Keratinocyte (primary cell): ENCODE measurements around the gene FAM110A. TPM values are rescaled to one million over a fixed set of nuclear protein-coding genes. Genes with fewer than 3 reads are reported as not detected.
A peak's percentile ranks its signal among the peaks of the same experiment; 100 is the strongest.

Source experiments
- DNase-seq: peaks from one replicate; pipeline ENCODE4 v3.0.0-alpha.2; 2011; ENCODE audit warnings: low read depth, missing footprints, low spot score
- FAIRE-seq: peaks from 2 replicates; lab custom pipeline; 2011; peaks lifted over from hg19 to GRCh38; lab: Jason Lieb, UNC
- H2AFZ ChIP-seq: 2 replicates; pipeline ENCODE4 v1.6.0; 2012; ENCODE audit warnings: low read length, control low read depth, inconsistent platforms; ENCODE audit not compliant: control insufficient read depth
- H3K27ac ChIP-seq: 2 replicates; pipeline ENCODE4 v1.5.1; 2011; ENCODE audit warnings: low read length; ENCODE audit not compliant: control insufficient read depth, insufficient read depth
- H3K27me3 ChIP-seq: 3 replicates; pipeline ENCODE4 v1.6.0; 2011; ENCODE audit warnings: low read length; ENCODE audit not compliant: control insufficient read depth, insufficient read depth; ENCODE audit errors: extremely low read depth
- H3K36me3 ChIP-seq, 2 experiments: 2 replicates in 1 of 2; 3 replicates in 1 of 2; pipeline ENCODE4 v1.5.1; 2011; ENCODE audit warnings: low read length in 2 of 2, mild to moderate bottlenecking in 1 of 2; ENCODE audit not compliant: control insufficient read depth in 2 of 2, insufficient read depth in 2 of 2; ENCODE audit errors: extremely low read depth in 1 of 2
- H3K4me1 ChIP-seq: 3 replicates; pipeline ENCODE4 v1.5.1; 2011; ENCODE audit warnings: low read length; ENCODE audit not compliant: control insufficient read depth, insufficient read depth; ENCODE audit errors: extremely low read depth
- H3K4me2 ChIP-seq: 3 replicates; pipeline ENCODE4 v1.6.0; 2011; ENCODE audit warnings: low read depth, low read length; ENCODE audit not compliant: control insufficient read depth, insufficient read depth; ENCODE audit errors: extremely low read depth
- H3K4me3 ChIP-seq, 3 experiments: fragments of 200-600 bp in 1 of 3; sonication (generic) in 1 of 3; 2 replicates in 2 of 3; 3 replicates in 1 of 3; pipeline ENCODE4 v1.5.1; 2011 to 2016; ENCODE audit warnings: low read length in 3 of 3, mild to moderate bottlenecking in 3 of 3, control low read depth in 2 of 3, inconsistent platforms in 1 of 3, low read depth in 1 of 3, mixed read lengths in 1 of 3, mixed run types in 1 of 3, moderate library complexity in 1 of 3; ENCODE audit not compliant: control insufficient read depth in 2 of 3, insufficient read depth in 2 of 3; ENCODE audit errors: extremely low read depth in 1 of 3
- H3K79me2 ChIP-seq: 2 replicates; pipeline ENCODE4 v1.6.0; 2012; ENCODE audit warnings: low read length; ENCODE audit not compliant: control insufficient read depth, insufficient read depth
- H3K9ac ChIP-seq: 3 replicates; pipeline ENCODE4 v1.6.0; 2011; ENCODE audit warnings: low read length; ENCODE audit not compliant: control insufficient read depth, insufficient read depth; ENCODE audit errors: extremely low read depth
- H3K9me1 ChIP-seq: 3 replicates; pipeline ENCODE4 v1.6.0; 2011; ENCODE audit warnings: low read length; ENCODE audit not compliant: control insufficient read depth, insufficient read depth; ENCODE audit errors: extremely low read depth
- H3K9me3 ChIP-seq: 2 replicates; pipeline ENCODE4 v1.5.1; 2012; ENCODE audit warnings: low read depth, low read length; ENCODE audit not compliant: control insufficient read depth
- H4K20me1 ChIP-seq: 3 replicates; pipeline ENCODE4 v1.6.0; 2011; ENCODE audit warnings: low read length; ENCODE audit not compliant: control insufficient read depth, insufficient read depth; ENCODE audit errors: extremely low read depth
- CTCF ChIP-seq, 3 experiments: IDR thresholded peaks in 1 of 3; conservative IDR thresholded peaks in 1 of 3; optimal IDR thresholded peaks in 1 of 3; 2 replicates in 2 of 3; 3 replicates in 1 of 3; pipeline versions ENCODE3 to v1.5.1; 2011; ENCODE audit warnings: low read length in 3 of 3, mild to moderate bottlenecking in 3 of 3, moderate library complexity in 2 of 3, control low read depth in 1 of 3, inconsistent platforms in 1 of 3; ENCODE audit not compliant: insufficient read depth in 2 of 3; ENCODE audit errors: extremely low read depth in 1 of 3
- EZH2 ChIP-seq: IDR thresholded peaks from one replicate; pipeline ENCODE4 v1.6.1; 2012; ENCODE audit warnings: inconsistent platforms, mild to moderate bottlenecking, low read length, moderate library complexity
- dilution Hi-C: fragments of 300-500 bp; cut with MboI; formaldehyde crosslinking; loops from one replicate; pipeline ENCODE4 v1.7.0; 2020; ENCODE audit warnings: low sequenced_read_pairs; ENCODE audit not compliant: extremely low pct_ligation_motif_present
- polyA plus RNA-seq, 5 experiments: library from polyadenylated mRNA; depleted of rRNA in 3 of 5; stranded (reverse) in 3 of 5; stranded (forward) in 1 of 5; unstranded in 1 of 5; fragments of >200 nt; gene quantifications; 1 replicate in 1 of 5; 2 replicates in 3 of 5; 3 replicates in 1 of 5; pipeline versions ENCODE4 v1.2.1 to v1.2.3, GENCODE V29; 2011 to 2012; ENCODE audit warnings: missing spikeins in 2 of 5, low read depth in 1 of 5, low replicate concordance in 1 of 5

The FAM110A gene
- polyA plus RNA-seq, 1 donor (not counting 4 experiments of a cell fraction or from before 2014, with no cell fraction given) = 12.3 TPM

GRCh38 chr20:815914-816606, 17.5 kb upstream of the FAM110A start:
- H3K4me2 ChIP-seq = no peak overlapping the region
- H4K20me1 ChIP-seq = no peaks in the 10 kb centered on the region
- H3K27me3 ChIP-seq = peaks cover 9% of the 10 kb centered on the region
- H3K4me3 ChIP-seq = no peak overlapping the region
- no peak overlapping the region for H3K27ac ChIP-seq
- H3K79me2 ChIP-seq = no peaks in the 10 kb centered on the region
- no peaks in the 10 kb centered on the region for H3K9me1 ChIP-seq
- H3K4me1 ChIP-seq = no peaks in the 10 kb centered on the region
- FAIRE-seq = peak; percentile 64
- no peaks in the 10 kb centered on the region for H3K36me3 ChIP-seq
- no peaks in the 10 kb centered on the region for H3K9me3 ChIP-seq
- H3K9ac ChIP-seq = no peak overlapping the region
- DNase-seq = no peak
- dilution Hi-C loops = no loop called here
- no peak overlapping the region for H2AFZ ChIP-seq
- TF ChIP-seq CTCF (optimal IDR thresholded peaks at IDR 0.05 in 1 of 3, IDR thresholded peaks at IDR 0.05 in 1 of 3, conservative IDR thresholded peaks at IDR 0.05 in 1 of 3; ENCODE audit: extremely low read depth in 1 of 3, insufficient read depth in 2 of 3, low read length in 3 of 3) (peak; percentile 96 to 99 (median 96)), EZH2 (no peak)

- no peak for TF ChIP-seq EZH2
- TF ChIP-seq CTCF (optimal IDR thresholded peaks at IDR 0.05 in 1 of 3, IDR thresholded peaks at IDR 0.05 in 1 of 3, conservative IDR thresholded peaks at IDR 0.05 in 1 of 3; ENCODE audit: extremely low read depth in 1 of 3, insufficient read depth in 2 of 3, low read length in 3 of 3) = no peak
- no peak for DNase-seq
- Histone ChIP-seq H3K27ac (no peak overlapping the region), H3K4me3 (no peak overlapping the region), H3K4me2 (no peak overlapping the region), H3K4me1 (no peaks in the 10 kb centered on the region), H3K79me2 (no peaks in the 10 kb centered on the region), H4K20me1 (no peaks in the 10 kb centered on the region), H3K36me3 (no peaks in the 10 kb centered on the region), H3K9me1 (no peaks in the 10 kb centered on the region), H3K9ac (no peak overlapping the region), H3K27me3 (peaks cover 3% of the 10 kb centered on the region), H2AFZ (no peak overlapping the region), H3K9me3 (no peaks in the 10 kb centered on the region)
- dilution Hi-C loops = no loop called here
- no peak for FAIRE-seq
Observed at GRCh38 chr20:818001-818664, 15.4 kb upstream of the FAM110A start.
